ENCODE data around the gene VWC2L. TPM values are rescaled to one million over a fixed set of nuclear protein-coding genes. Genes with fewer than 3 reads are reported as not detected.

Gene VWC2L
- total and polyA plus RNA-seq, 4 donors, result not detected

DNA sequence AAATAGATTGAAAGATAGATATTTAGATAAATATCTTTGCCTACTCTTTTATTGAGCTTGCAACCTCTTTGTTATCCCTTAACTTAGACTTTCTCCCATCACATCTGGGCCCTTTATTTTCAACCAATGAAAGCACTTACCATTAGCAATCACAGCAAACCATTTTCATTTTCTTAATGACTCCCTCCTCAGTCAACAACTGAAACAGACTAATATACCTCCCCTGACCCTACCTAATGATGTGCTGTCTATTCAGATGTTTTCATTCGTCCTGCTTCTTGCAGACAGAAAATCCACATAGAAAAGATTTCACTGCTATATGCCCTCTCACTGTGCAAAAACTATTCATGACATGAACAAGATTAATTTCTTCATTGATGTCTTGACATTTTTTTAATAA is 154.4 kb downstream of the VWC2L start:
- H3K27me3 ChIP-seq (ENCODE audit: control insufficient read depth in 4 of 4, insufficient read depth in 4 of 4, low read length in 3 of 4), result no peaks in the 10 kb centered on the region
- H3K27ac ChIP-seq (ENCODE audit: low read depth in 1 of 2, low read length in 2 of 2), result no peak overlapping the region
- peaks cover 0 to 3% (median 0%) of the 10 kb centered on the region in 4 donors for H3K9me3 ChIP-seq (ENCODE audit: control insufficient read depth in 4 of 4, low read length in 3 of 4)
- no peaks in the 10 kb centered on the region for H3K36me3 ChIP-seq (ENCODE audit: control insufficient read depth in 4 of 4, insufficient read depth in 3 of 4, low read depth in 1 of 4, low read length in 3 of 4)
- TF ChIP-seq NR2F2 (IDR thresholded peaks at IDR 0.05) (no peak), HNF4G (IDR thresholded peaks at IDR 0.05) (no peak), JUND (IDR thresholded peaks at IDR 0.05) (no peak), FOXA1 (IDR thresholded peaks at IDR 0.05) (no peak), TAF1 (conservative IDR thresholded peaks at IDR 0.05) (no peak), FOXA2 (IDR thresholded peaks at IDR 0.05) (no peak), HNF4A (conservative IDR thresholded peaks at IDR 0.05) (no peak)
- TF ChIP-seq, protein P1, sequence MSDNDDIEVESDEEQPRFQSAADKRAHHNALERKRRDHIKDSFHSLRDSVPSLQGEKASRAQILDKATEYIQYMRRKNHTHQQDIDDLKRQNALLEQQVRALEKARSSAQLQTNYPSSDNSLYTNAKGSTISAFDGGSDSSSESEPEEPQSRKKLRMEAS (IDR thresholded peaks at IDR 0.05), result no peak
- TF ChIP-seq, protein P2, sequence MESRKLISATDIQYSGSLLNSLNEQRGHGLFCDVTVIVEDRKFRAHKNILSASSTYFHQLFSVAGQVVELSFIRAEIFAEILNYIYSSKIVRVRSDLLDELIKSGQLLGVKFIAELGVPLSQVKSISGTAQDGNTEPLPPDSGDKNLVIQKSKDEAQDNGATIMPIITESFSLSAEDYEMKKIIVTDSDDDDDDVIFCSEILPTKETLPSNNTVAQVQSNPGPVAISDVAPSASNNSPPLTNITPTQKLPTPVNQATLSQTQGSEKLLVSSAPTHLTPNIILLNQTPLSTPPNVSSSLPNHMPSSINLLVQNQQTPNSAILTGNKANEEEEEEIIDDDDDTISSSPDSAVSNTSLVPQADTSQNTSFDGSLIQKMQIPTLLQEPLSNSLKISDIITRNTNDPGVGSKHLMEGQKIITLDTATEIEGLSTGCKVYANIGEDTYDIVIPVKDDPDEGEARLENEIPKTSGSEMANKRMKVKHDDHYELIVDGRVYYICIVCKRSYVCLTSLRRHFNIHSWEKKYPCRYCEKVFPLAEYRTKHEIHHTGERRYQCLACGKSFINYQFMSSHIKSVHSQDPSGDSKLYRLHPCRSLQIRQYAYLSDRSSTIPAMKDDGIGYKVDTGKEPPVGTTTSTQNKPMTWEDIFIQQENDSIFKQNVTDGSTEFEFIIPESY (IDR thresholded peaks at IDR 0.05), result no peak
- TF ChIP-seq, protein P3, sequence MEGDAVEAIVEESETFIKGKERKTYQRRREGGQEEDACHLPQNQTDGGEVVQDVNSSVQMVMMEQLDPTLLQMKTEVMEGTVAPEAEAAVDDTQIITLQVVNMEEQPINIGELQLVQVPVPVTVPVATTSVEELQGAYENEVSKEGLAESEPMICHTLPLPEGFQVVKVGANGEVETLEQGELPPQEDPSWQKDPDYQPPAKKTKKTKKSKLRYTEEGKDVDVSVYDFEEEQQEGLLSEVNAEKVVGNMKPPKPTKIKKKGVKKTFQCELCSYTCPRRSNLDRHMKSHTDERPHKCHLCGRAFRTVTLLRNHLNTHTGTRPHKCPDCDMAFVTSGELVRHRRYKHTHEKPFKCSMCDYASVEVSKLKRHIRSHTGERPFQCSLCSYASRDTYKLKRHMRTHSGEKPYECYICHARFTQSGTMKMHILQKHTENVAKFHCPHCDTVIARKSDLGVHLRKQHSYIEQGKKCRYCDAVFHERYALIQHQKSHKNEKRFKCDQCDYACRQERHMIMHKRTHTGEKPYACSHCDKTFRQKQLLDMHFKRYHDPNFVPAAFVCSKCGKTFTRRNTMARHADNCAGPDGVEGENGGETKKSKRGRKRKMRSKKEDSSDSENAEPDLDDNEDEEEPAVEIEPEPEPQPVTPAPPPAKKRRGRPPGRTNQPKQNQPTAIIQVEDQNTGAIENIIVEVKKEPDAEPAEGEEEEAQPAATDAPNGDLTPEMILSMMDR (IDR thresholded peaks at IDR 0.05; ENCODE audit: low read depth, low read length, missing input control), result no peak
- TF ChIP-seq, protein P4, sequence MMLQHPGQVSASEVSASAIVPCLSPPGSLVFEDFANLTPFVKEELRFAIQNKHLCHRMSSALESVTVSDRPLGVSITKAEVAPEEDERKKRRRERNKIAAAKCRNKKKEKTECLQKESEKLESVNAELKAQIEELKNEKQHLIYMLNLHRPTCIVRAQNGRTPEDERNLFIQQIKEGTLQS (IDR thresholded peaks at IDR 0.05), result no peak
- 60% methylated on average over 1 of the region's 1 CpG for WGBS
- H3K4me1 ChIP-seq (ENCODE audit: control insufficient read depth in 4 of 4, insufficient read depth in 4 of 4, low read length in 3 of 4), result no peaks in the 10 kb centered on the region
- no peak overlapping the region for H3K4me3 ChIP-seq (ENCODE audit: low read depth in 1 of 3, low read length in 3 of 3)
- DNase-seq (ENCODE audit: low spot score), result no peak
- H3K9ac ChIP-seq (ENCODE audit: low read depth in 1 of 2, low read length in 2 of 2), result no peak overlapping the region

DNA sequence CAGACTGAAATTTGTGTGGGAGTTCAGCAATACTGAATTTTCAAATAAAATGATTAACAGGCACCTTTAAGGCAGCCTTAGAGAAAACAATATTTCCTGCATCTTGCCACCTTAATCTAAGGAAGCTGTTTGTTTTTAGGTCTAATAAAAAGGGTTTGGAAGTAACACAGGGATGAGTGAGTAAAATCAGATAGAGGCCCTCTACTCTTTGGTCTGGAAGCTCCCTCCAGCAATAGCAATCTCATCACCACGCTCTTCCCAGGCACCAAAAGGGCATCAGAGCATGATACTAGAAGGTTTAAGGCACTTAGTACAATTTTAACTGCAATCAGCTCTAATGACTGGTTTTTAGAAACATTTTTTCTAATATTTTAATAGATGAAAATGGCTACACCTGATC is 155.6 kb downstream of the VWC2L start:
- no peaks in the 10 kb centered on the region for H3K36me3 ChIP-seq (ENCODE audit: control insufficient read depth in 4 of 4, insufficient read depth in 3 of 4, low read depth in 1 of 4, low read length in 3 of 4)
- H3K4me1 ChIP-seq (ENCODE audit: control insufficient read depth in 4 of 4, insufficient read depth in 4 of 4, low read length in 3 of 4), result no peaks in the 10 kb centered on the region
- H3K27ac ChIP-seq (ENCODE audit: low read depth in 1 of 2, low read length in 2 of 2), result no peak overlapping the region
- H3K4me3 ChIP-seq (ENCODE audit: low read depth in 1 of 3, low read length in 3 of 3), result no peak overlapping the region
- H3K9me3 ChIP-seq (ENCODE audit: control insufficient read depth in 4 of 4, low read length in 3 of 4), result peaks cover 0 to 3% (median 0%) of the 10 kb centered on the region in 4 donors
- WGBS, result 81% methylated on average over 1 of the region's 1 CpG
- no peak for DNase-seq (ENCODE audit: low spot score)
- H3K9ac ChIP-seq (ENCODE audit: low read depth in 1 of 2, low read length in 2 of 2), result no peak overlapping the region
- H3K27me3 ChIP-seq (ENCODE audit: control insufficient read depth in 4 of 4, insufficient read depth in 4 of 4, low read length in 3 of 4), result no peaks in the 10 kb centered on the region
- TF ChIP-seq YY1 (IDR thresholded peaks at IDR 0.05) (no peak), EGR1 (IDR thresholded peaks at IDR 0.05; ENCODE audit: low read depth in 2 of 2) (no peak), JUND (IDR thresholded peaks at IDR 0.05) (no peak), TAF1 (conservative IDR thresholded peaks at IDR 0.05) (no peak), NR2F2 (IDR thresholded peaks at IDR 0.05) (no peak), FOXA2 (IDR thresholded peaks at IDR 0.05) (no peak), HNF4G (IDR thresholded peaks at IDR 0.05) (no peak), SP1 (IDR thresholded peaks at IDR 0.05) (no peak)
- TF ChIP-seq, protein P1 (IDR thresholded peaks at IDR 0.05), result no peak
- TF ChIP-seq, protein P3 (IDR thresholded peaks at IDR 0.05; ENCODE audit: low read depth, low read length, missing input control), result no peak
